Neural cell (in vitro differentiated cells): ENCODE measurements around the gene CD151. TPM values are rescaled to one million over a fixed set of nuclear protein-coding genes. Genes with fewer than 3 reads are reported as not detected.

Source experiments
- H2AFZ ChIP-seq: fragments of 200-600, 300-800 bp; sonication (generic), shearing (Covaris generic); 2 replicates; pipeline ENCODE4 v1.6.0; 2014; ENCODE audit warnings: low read depth, mild to moderate bottlenecking, antibody characterized with exemption, low read length, moderate library complexity
- H3F3A ChIP-seq: fragments of 200-600 bp; shearing (Covaris generic); 2 replicates; pipeline ENCODE4 v1.6.1; 2016; ENCODE audit warnings: mild to moderate bottlenecking, moderate library complexity, mixed read lengths, antibody characterized with exemption, low read length; ENCODE audit not compliant: insufficient read depth, poor library complexity, severe bottlenecking
- H3K27ac ChIP-seq: fragments of 200-600, 300-800 bp; sonication (generic), shearing (Covaris generic); 2 replicates; pipeline ENCODE4 v1.5.1; 2014; ENCODE audit warnings: mild to moderate bottlenecking, low read length, moderate library complexity
- H3K27me3 ChIP-seq: fragments of 300-800, 200-600 bp; sonication (generic), shearing (Covaris generic); 2 replicates; pipeline ENCODE4 v1.6.0; 2014; ENCODE audit warnings: mild to moderate bottlenecking, low read depth, low read length, moderate library complexity; ENCODE audit not compliant: insufficient read depth
- H3K36me3 ChIP-seq: fragments of 300-800, 200-600 bp; sonication (generic), shearing (Covaris generic); 2 replicates; pipeline ENCODE4 v1.5.1; 2014; ENCODE audit warnings: mild to moderate bottlenecking, antibody characterized with exemption, low read length, moderate library complexity; ENCODE audit not compliant: insufficient read depth
- H3K4me2 ChIP-seq: fragments of 300-800, 200-600 bp; sonication (generic), shearing (Covaris generic); 2 replicates; pipeline ENCODE4 v1.6.0; 2014; ENCODE audit warnings: mild to moderate bottlenecking, low read length
- H3K4me3 ChIP-seq: fragments of 300-800, 200-600 bp; sonication (generic), shearing (Covaris generic); 2 replicates; pipeline ENCODE4 v1.5.1; 2014; ENCODE audit warnings: mild to moderate bottlenecking, low read length, moderate library complexity
- H3K79me2 ChIP-seq: fragments of 200-600 bp; shearing (Covaris generic); replicated peaks from 2 replicates; pipeline ENCODE4 v1.6.0; 2014; ENCODE audit warnings: mild to moderate bottlenecking, low read length, moderate library complexity; ENCODE audit not compliant: insufficient read depth
- H3K9ac ChIP-seq: fragments of 300-800, 200-600 bp; sonication (generic), shearing (Covaris generic); 2 replicates; pipeline ENCODE4 v1.6.1; 2016; ENCODE audit warnings: mild to moderate bottlenecking, low read length, mixed read lengths
- H3K9me2 ChIP-seq: fragments of 200-600 bp; shearing (Covaris generic); 2 replicates; pipeline ENCODE4 v1.6.1; 2016; ENCODE audit warnings: mild to moderate bottlenecking, low read length, mixed read lengths; ENCODE audit not compliant: insufficient read depth
- H3K9me3 ChIP-seq: fragments of 200-600, 300-800 bp; sonication (generic), shearing (Covaris generic); 2 replicates; pipeline ENCODE4 v1.6.1; 2016; ENCODE audit warnings: mild to moderate bottlenecking, mixed run types, low read length, moderate library complexity, mixed read lengths
- H4K20me1 ChIP-seq: fragments of 200-600 bp; shearing (Covaris generic); 2 replicates; pipeline ENCODE4 v1.6.1; 2016; ENCODE audit warnings: mild to moderate bottlenecking, mixed run types; ENCODE audit not compliant: insufficient read depth
- EP300 ChIP-seq: fragments of 450-650 bp; conservative IDR thresholded peaks from 2 replicates; pipeline ENCODE4 v1.6.1; 2014; ENCODE audit warnings: antibody characterized with exemption, mild to moderate bottlenecking, moderate library complexity; ENCODE audit not compliant: poor library complexity, severe bottlenecking
- EZH2 ChIP-seq: fragments of 200-600, 300-800 bp; shearing (Covaris generic), sonication (generic); IDR thresholded peaks from 2 replicates; pipeline ENCODE4 v1.6.1; 2014; ENCODE audit warnings: antibody characterized with exemption, low read length, borderline replicate concordance, mild to moderate bottlenecking; ENCODE audit not compliant: insufficient read depth, poor library complexity, severe bottlenecking
- MXI1 ChIP-seq: fragments of 450-650 bp; conservative IDR thresholded peaks from 2 replicates; pipeline ENCODE4 v1.6.1; 2014; ENCODE audit warnings: antibody characterized with exemption, mild to moderate bottlenecking; ENCODE audit not compliant: poor library complexity, severe bottlenecking
- POLR2AphosphoS5 ChIP-seq: IDR thresholded peaks from 2 replicates; pipeline ENCODE4 v1.6.1; 2012
- RAD21 ChIP-seq: fragments of 450-650 bp; conservative IDR thresholded peaks from 2 replicates; pipeline ENCODE4 v1.6.1; 2014; ENCODE audit warnings: antibody characterized with exemption, mild to moderate bottlenecking, moderate library complexity
- SMC3 ChIP-seq: fragments of 450-650 bp; conservative IDR thresholded peaks from 2 replicates; pipeline ENCODE4 v1.6.1; 2014; ENCODE audit warnings: antibody characterized with exemption, mild to moderate bottlenecking, moderate library complexity; ENCODE audit not compliant: poor library complexity
- TAF1 ChIP-seq: IDR thresholded peaks from 2 replicates; pipeline ENCODE4 v1.6.1; 2012; ENCODE audit warnings: low read depth
- polyA plus RNA-seq: library from polyadenylated mRNA; depleted of rRNA; stranded (reverse); fragments of >200 nt; gene quantifications from 2 replicates; pipeline ENCODE4 v1.2.3, GENCODE V29; 2014
- TF ChIP-seq, protein P1 (sequence below): fragments of 450-650 bp; IDR thresholded peaks from 2 replicates; pipeline ENCODE4 v1.5.1; 2014; ENCODE audit warnings: antibody characterized with exemption, mild to moderate bottlenecking, moderate library complexity; ENCODE audit not compliant: poor library complexity, severe bottlenecking
- TF ChIP-seq, protein P2 (sequence below): IDR thresholded peaks from 2 replicates; pipeline ENCODE4 v1.6.1; 2012; ENCODE audit warnings: borderline replicate concordance

Gene CD151
- polyA plus RNA-seq, 1 donor from 2014 or later, result 70.8 TPM

DNA sequence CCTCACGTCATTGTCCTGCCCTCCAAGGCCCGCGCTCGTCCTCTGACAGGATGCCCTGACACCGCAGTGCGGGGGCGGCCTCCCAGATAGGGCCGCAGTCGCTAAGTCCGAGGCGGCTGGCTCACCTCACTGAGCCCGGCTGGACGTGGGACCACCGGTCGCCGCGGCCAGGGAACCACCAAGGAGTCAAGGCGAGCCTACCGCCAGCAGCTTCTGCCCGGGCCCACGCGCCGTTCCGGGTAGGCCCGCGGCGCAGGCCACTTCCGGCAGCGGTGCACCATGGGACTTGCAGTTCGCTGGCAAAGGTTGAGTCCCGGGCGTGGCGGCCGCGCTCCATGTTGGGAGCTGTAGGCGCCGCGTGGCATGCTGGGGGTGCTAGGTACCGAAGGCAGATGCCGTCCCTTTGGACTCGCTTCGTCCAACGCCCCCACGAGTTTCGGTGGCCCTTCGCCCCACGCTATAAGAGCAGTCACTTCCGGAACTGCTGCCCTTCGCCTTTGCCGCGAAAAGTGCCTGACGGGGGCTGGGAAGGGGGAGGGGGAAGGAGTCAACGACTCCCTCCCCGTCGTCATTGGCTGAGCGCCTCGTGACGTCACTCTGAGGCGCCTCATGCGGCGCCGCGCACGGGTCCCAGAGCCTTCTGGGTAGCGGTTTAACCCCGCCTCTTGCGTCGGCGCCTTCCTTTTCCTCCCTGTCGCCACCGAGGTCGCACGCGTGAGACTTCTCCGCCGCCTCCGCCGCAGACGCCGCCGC, 23.3 kb upstream of the CD151 start, which contains the start of gene RPLP2:
Gene RPLP2 (plus strand): TSS at position 681 of the 753 bp plus-strand sequence. CDS start 268 bp downstream, outside the sequence.
- no peaks in the 10 kb centered on the region for H3K9me2 ChIP-seq
- H3K9ac ChIP-seq, result peak within 1 kb of the TSS; percentile 92
- H3K27ac ChIP-seq, result peak within 1 kb of the TSS; percentile 95
- TF ChIP-seq TAF1 (peak; percentile 94), EZH2 (no peak), MXI1 (peak; percentile 97), EP300 (peak; percentile 85), POLR2AphosphoS5 (peak; percentile 93), SMC3 (peak; percentile 29), RAD21 (no peak)
- TF ChIP-seq, protein P1, sequence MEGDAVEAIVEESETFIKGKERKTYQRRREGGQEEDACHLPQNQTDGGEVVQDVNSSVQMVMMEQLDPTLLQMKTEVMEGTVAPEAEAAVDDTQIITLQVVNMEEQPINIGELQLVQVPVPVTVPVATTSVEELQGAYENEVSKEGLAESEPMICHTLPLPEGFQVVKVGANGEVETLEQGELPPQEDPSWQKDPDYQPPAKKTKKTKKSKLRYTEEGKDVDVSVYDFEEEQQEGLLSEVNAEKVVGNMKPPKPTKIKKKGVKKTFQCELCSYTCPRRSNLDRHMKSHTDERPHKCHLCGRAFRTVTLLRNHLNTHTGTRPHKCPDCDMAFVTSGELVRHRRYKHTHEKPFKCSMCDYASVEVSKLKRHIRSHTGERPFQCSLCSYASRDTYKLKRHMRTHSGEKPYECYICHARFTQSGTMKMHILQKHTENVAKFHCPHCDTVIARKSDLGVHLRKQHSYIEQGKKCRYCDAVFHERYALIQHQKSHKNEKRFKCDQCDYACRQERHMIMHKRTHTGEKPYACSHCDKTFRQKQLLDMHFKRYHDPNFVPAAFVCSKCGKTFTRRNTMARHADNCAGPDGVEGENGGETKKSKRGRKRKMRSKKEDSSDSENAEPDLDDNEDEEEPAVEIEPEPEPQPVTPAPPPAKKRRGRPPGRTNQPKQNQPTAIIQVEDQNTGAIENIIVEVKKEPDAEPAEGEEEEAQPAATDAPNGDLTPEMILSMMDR, result peak; percentile 29
- TF ChIP-seq, protein P2, sequence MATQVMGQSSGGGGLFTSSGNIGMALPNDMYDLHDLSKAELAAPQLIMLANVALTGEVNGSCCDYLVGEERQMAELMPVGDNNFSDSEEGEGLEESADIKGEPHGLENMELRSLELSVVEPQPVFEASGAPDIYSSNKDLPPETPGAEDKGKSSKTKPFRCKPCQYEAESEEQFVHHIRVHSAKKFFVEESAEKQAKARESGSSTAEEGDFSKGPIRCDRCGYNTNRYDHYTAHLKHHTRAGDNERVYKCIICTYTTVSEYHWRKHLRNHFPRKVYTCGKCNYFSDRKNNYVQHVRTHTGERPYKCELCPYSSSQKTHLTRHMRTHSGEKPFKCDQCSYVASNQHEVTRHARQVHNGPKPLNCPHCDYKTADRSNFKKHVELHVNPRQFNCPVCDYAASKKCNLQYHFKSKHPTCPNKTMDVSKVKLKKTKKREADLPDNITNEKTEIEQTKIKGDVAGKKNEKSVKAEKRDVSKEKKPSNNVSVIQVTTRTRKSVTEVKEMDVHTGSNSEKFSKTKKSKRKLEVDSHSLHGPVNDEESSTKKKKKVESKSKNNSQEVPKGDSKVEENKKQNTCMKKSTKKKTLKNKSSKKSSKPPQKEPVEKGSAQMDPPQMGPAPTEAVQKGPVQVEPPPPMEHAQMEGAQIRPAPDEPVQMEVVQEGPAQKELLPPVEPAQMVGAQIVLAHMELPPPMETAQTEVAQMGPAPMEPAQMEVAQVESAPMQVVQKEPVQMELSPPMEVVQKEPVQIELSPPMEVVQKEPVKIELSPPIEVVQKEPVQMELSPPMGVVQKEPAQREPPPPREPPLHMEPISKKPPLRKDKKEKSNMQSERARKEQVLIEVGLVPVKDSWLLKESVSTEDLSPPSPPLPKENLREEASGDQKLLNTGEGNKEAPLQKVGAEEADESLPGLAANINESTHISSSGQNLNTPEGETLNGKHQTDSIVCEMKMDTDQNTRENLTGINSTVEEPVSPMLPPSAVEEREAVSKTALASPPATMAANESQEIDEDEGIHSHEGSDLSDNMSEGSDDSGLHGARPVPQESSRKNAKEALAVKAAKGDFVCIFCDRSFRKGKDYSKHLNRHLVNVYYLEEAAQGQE, result peak; percentile 76
- no peaks in the 10 kb centered on the region for H4K20me1 ChIP-seq
- peak within 1 kb of the TSS; percentile 94 for H3K4me2 ChIP-seq
- H3F3A ChIP-seq, result no peaks in the 10 kb centered on the region
- peak within 1 kb of the TSS; percentile 67 for H2AFZ ChIP-seq
- H3K36me3 ChIP-seq, result no peaks in the 10 kb centered on the region
- H3K27me3 ChIP-seq, result no peaks in the 10 kb centered on the region
- peaks cover 20% of the 10 kb centered on the region for H3K79me2 ChIP-seq
- H3K4me3 ChIP-seq, result peak within 1 kb of the TSS; percentile 90
- no peaks in the 10 kb centered on the region for H3K9me3 ChIP-seq

DNA sequence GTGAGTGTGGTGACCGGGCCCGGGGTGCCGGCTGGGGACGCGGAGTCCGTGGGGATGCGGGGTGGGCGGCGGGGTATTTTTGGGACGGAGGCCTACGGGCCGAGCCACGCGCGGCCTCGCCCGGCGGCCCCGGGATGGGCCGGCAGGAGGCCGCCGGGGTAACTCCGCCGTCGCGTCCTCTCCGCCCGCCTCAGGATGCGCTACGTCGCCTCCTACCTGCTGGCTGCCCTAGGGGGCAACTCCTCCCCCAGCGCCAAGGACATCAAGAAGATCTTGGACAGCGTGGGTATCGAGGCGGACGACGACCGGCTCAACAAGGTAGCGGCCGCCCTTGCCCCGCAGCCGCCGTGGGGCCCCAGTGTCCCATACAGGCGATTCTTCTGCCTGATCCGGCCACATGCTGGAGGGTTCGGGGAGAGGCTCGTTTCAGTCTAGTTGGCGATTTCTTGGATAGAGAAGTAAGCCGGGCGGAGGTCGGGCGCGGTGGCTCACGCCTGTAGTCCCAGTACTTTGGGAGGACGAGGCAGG, 22.6 kb upstream of the CD151 start:
- H3K27ac ChIP-seq, result peak overlapping the region; percentile 95
- H2AFZ ChIP-seq, result no peak overlapping the region
- no peaks in the 10 kb centered on the region for H3K9me3 ChIP-seq
- H3K4me3 ChIP-seq, result peak overlapping the region; percentile 90
- TF ChIP-seq, protein P2, result no peak
- peak; percentile 20 for TF ChIP-seq RAD21
- no peaks in the 10 kb centered on the region for H3F3A ChIP-seq
- H3K9ac ChIP-seq, result peak overlapping the region; percentile 92
- no peaks in the 10 kb centered on the region for H3K9me2 ChIP-seq
- H3K36me3 ChIP-seq, result no peaks in the 10 kb centered on the region
- no peaks in the 10 kb centered on the region for H4K20me1 ChIP-seq
- H3K4me2 ChIP-seq, result peak overlapping the region; percentile 76
- no peaks in the 10 kb centered on the region for H3K27me3 ChIP-seq
- H3K79me2 ChIP-seq, result peaks cover 20% of the 10 kb centered on the region
